HT-29 (cell line): ENCODE data around the gene SLC6A13. TPM values are rescaled to one million over a fixed set of nuclear protein-coding genes. Genes with fewer than 3 reads are reported as not detected.

Experiments used
- DNase-seq: peaks from one replicate; pipeline ENCODE4 v3.0.0-alpha.2; 2015; ENCODE audit warnings: low spot score
- total RNA-seq: library from RNA; depleted of rRNA; stranded (reverse); fragments of >200 nt; shearing (Covaris generic); gene quantifications from 2 replicates; pipeline ENCODE4 v1.2.3, GENCODE V29; 2014

SLC6A13 gene
- total RNA-seq, 1 experiment from 2014 or later: not detected

DNA sequence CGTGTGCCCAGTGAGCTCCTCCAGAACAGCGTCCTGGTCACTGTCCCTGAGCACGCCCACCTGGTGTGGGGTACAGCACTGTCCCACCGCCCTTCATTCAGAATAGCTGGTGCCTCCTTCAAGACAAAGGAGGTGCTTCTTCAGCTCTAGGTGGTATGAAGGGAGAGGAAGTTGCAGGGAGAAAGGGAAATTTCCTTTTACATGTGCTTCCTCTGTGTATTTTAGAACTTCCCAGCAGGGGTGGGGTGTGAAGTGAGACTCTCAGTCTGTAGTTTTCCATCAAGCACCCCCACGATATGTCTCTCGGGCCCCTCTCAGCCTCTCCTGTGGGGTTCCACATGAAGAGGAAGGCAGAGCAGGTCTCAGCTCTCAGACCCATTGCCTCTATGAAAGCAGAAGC lies 47.5 kb downstream of the SLC6A13 start:
- DNase-seq: no peak

DNA sequence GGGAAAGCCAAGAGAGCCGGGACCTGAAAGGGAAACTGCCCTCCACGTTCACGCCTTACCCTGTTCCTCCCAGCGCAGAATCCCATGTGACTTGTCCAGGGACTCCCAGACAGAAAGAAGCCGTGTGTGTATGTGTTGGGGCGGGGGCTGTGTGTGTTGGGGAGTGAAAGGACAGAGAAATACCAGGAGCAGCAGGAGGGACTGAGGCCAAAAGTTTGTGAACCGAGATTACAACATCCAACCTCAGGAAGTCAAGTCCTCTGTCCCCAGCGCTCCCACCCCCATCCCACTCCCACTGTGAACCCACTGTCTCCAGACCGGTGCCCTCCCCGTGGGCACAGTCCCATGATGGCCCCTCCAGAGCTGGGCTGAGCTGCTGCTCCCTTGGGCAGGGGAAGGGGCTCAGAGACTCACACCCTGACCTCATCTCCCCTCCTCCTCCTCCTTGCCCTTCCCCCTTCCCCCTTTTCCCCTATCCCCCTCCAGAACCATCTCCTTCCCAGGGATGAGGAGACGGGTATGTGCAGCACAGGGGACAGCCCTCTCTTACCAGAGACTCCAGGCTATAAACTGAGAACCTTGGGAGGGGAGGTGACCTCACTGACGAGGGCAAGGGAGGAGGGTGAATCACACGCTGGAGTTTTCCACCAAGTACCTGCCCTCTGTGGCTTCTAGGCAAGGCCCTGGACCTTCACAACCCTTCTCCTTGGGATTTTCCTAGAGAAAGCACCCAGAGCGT lies 48.5 kb downstream of the SLC6A13 start, which contains the start of gene SLC6A12:
Gene SLC6A12, minus strand, starts transcription at position 155 of the 739 bp plus-strand sequence. CDS start 4,171 bp downstream, outside the sequence.
- DNase-seq: no peak

DNA sequence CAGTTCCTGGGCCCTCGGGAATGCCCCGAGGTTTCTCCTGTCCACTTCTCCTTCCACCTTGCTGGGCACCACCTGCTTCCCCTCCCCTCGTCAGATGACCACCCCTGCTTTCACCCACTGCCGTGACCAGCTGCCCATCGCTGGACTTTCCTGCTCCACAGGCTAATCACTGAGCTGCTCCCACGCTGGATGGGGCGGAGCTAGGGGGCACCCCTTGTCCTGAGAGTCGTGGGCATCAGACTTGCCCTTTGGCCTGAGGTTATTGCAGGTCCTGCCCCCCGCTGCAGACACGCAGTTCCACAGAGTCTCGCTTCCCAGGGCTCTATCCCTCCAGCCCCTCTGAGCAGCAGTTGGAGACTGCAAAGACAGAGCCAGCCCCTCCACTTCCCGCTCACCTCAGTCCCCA lies 49.1 kb downstream of the SLC6A13 start:
- DNase-seq: no peak

DNA sequence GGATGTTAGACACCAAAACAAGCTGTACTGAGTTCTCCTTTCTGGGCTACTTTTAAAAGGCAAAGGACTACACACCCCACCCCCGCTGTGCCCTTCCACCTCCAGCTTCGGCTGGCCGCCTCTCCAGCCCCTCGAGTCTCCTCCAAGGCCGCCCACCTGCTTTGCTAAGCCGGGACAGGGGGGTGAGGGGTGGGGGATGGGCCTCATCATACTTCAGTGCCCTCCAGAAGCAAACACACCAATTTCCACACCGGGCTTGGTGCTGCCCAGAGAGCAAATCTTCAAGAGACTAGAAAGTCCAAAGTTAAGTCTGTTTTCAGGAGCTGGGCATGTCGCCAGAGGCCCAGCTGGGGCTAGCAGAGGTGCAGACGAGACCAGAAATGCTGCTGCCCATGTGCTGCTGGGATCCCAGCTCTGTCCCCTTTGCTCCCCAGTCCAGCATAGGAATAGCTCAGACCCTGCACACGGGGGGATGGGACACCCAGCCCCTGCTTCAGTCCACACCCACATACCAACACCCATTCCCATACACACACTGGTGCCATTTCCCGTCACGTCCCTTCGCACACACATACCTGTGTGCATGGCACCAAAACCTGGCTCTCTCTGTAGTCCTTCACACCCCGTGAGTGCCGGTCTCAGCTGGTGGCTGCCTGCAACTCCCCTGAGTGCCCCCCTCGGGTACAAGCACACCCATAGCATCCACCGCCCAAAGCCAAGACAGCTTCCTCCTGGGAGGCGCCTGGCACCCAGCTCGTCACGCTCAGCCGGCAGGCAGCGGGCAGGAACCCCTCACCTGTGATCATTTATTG lies 49.7 kb downstream of the SLC6A13 start:
- DNase-seq: peak; percentile 21

DNA sequence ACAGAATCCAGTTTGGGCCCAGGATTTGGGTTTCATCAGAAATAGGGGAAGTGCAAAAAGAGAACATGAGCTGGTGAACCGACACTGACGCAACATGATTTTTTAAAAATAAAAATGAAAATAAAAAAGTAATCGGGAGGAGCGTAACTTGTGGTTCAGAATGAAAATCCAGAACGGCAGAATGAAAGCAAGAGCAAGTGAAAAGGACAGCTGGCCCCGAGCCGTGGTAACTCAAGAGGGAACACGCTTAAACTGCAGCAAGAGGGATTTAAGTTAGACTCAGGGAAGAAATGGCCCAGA lies 50.3 kb downstream of the SLC6A13 start:
- no peak for DNase-seq

DNA sequence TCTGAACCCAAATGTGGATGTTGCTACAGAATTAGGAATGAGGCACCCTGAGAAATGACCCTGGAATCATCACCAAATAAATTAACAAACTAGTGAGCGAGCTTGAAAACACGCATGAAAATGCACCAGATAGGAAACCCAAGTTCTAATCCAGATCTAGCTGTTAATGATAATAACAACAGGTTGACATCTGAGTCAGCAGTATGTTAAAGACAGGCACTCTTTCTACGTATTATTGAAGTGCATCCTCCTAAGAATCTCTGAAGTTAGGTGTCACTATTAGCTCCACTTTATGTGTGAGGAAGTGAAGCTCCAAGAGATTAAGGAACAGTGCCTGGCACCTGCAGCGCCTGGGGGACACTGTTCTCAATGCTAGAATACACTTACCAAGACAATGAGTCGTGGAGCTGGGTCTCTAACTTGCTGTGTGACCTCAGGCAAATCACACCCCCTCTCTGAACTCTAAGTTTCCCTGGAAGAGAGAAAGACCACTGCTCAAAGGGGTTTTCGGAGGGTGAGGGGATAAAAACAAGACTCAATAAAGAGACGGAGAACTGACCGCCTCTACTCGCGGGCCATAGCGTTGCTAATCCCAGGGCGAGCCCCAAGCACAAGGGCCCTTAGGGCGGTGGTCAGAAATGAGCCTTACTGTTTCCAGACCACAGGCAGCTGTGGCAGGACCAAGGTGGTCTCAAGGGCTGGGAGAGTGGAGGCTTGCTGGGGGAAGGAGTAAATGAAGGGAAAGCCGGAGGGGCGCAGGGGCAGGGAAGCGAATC lies 50.8 kb downstream of the SLC6A13 start:
- DNase-seq: no peak

DNA sequence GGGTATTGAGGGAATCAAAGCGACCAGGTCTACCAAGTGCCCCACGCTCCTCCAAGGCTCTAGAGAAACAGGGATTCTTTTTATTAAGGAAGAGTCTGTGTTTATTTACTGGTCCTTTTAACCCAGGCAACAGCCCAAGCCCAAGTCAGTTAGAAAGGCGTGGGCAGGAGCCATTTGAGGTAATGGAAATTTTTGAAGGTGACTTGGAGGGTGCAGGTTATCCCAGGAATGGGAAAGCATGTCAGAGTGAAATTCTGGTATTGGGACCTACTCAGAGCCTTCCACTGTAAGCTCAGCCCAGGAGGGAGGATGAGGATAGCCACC lies 51.5 kb downstream of the SLC6A13 start:
- DNase-seq: no peak

DNA sequence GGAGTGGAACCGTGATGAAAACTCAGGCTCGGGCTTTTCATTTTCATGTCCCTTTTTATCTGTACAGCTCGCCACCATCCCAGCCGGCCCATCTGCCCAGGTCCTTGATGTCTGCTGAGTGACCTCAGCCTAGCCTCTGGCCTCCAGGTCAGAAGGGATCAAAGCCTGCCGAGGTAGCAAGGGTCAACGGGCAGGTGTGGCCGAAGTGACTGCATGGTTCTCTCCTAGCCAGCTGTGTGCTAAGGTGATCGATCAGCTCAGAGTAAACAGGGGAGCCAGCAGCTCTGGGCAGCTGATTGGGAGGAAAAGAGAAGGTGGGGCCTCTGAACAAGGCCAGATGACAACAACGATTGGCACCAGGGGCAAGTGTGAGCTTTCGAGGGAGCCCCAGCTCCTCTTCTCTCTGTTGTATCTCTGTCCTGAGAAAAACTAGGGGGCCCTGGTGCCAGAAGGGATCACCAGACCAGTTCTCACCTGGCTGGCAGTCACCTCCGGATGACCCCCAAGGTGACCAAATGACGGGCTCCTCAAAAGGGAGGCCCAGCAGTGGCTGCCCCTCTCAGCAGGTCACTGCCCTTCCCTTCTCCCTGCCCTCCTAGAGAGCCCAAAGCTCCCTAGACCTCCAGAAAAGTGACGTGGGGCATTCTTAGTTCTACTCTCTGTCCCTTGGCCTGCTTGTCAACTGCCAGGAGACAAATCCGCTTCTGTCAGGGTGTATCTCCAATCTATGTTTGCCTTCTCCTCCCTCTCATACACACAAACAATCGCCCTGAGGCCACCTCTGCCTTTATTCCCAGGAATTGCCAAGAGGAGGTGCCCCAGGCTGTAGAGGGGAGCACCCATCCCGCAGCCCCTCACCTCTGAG lies 52.1 kb downstream of the SLC6A13 start:
- no peak for DNase-seq

DNA sequence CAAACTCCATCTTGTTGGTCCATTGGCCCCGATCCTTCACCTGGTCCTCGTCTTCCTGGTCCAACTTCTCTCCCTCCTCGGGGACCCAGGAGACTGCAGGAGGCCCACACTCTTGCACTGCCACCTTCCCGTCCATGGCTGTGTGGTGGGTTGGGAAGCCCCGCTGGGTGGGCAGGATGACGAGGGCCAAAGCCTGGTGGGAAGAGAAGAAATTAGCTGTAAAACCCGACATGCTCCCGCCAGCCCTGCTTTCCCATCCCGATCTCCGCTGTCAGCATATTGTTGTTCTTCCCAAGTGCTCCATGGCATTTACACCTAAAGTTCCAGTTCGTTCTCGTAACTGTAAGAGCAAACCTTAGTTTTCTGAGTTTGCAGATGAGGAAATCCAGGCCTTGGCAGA lies 52.8 kb downstream of the SLC6A13 start:
- DNase-seq: no peak

DNA sequence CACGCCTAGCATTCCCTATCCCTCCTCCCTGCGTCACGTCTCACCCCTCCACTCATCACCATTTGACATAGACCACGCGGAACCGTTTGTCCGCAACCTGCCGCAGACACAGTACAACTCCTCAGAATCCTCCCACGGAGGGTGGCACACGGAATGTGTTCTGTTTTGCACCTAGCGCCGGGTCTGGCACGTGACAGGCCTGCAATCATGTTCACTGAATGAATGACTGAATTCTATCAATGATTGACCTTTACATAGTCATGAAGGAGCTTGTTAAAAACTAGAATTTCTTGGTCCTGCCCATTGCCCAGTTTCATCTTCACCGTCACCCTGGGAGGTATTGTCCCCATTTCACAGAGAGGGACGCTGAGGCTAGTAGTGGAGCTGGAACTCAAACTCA lies 53.4 kb downstream of the SLC6A13 start:
- no peak for DNase-seq

DNA sequence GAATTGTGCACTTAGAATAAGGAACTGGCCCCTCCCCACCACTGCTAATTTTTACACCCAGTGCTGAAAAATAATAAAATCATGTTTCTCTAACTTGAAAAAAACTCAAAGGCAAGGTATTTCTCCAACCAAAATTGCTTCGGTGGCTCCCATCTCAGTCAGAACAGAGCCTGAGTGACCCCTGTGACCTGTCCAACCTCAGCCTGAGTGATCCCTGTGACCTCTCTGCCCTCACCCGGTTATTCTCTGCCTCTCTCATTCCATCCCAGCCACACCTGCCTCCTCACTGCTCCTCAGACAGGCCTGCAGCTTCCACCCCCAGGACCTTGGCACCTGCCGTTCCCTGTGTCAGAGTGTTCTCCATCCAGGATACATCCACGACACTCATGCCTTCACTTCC lies 53.8 kb downstream of the SLC6A13 start:
- DNase-seq: no peak

DNA sequence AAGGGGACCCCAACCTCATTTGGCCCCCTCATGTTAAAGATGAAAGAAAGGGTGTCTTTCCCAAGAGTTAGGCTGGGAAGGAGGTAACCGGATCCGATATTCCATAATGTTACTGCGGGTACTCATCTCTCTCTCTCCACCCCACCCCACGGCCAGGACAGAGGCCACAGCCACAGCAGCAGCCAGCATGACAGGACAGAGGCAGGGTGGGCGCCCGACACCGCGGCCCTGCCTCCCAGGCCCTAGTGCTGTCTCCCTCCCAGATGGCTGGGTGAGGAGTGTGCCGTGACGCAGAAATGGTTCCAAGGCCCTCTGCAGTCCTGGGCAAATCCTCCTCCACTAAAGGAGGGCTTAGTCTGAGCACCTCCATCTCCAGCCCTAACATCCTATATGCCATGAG lies 54.8 kb downstream of the SLC6A13 start:
- no peak for DNase-seq

DNA sequence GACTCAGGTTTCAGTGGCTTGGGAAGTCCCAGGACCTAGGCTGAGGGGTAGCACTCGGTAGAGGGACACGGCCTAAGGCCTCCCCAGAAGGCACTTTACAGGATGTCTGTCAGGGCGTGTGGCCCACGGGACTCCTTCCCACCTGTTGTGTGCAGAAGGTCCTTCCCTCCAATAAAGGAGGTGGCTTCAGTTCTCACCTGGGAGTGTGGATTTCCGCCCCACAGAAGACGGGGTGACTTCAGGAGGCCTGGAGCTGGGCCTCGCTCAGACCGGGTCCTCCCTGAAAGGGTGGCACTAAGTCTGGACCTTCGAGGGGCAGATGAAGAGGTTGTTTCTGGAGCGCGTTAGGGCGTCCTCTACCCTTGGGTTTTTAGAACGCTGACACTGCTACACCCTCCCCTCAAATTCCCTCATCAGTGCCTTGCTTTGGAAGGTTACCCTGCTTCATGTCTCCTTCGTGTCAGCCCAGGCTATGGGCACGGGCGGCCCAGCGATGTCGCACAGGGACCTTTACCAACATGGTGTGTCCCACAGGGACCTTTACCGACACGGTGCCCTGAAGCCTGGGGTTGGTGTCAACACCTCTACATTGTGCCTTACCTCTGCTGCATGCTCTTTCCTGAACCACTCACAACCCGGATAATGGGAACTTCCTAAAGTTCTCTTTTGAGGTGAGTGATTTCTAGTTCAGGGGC lies 55.7 kb downstream of the SLC6A13 start:
- no peak for DNase-seq

DNA sequence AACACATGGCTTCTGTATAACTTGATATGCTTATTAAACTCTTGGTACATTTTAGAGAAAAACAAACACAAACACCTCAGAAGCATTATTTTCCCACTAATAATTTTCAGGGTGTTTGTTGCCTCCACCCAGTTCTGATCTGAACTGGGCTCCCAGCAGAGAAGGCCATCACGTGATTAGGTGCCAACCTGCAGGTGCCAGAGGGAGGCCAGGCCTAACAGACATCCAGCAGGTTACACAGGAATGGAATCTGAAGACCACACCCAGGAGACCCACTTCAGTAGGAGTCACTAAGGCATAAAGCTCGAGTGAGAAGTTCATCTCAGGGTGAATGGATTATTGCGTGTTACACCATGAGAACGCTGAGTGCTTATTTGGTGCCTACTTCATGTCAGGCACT lies 57.6 kb downstream of the SLC6A13 start:
- no peak for DNase-seq

DNA sequence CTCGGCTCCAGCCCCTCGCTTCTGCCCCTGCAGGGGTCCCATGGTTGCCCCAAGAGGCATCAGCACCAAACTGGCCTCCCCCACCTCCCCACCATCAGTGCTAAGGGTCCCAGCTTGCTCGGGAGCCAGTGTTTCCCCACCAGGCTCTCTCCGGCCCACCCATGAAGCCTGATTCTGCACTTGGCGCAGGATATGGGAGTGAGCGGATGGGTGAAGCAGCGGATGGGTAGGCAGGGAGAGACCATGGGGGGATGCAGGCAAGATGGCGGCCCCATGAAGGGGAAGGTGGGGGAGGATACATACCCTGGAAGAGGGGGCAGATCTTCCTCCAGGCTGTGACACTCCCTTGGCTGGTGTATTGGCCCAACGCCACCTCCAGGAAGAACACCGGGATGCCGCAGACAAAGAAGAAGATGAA lies 58.4 kb downstream of the SLC6A13 start:
- no peak for DNase-seq

DNA sequence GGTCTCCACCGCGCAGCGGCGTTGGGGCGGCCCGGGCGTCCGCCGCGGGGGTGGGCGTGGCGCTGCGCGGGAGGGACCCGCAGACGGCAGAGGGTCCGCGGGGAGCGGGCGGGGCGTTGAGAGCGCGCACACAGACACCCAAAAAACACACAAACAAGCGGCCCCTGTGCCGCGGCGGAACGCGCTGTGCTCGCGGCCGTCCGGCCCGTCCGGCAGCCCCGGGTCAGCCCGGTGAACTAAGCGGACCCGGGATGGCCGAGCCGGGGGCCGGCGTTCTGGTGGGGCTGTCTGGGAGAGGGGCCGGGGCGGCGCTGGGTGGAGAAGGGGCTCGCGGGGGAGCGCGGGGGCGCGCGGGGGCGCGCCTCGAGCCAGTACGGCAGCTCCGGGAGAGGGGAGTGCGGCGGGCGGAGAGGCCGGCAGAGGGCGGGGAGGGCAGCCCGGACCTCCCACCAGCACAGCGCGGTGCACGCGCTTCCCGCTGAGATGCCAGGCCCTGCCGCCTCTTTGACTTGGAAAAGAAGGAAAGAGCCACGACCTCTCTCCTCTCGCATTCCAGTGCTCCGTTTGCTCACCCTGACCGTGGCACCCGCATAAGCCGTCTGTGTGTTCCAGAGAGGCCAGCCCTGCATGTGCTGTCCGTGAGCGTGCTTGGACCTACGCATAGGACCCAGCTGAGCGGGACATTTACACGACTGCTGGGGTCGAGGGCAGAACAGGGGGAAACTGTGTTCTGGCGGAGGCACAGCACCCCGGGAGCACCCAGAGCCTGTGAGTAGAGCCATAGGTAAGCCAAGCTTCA lies 59.0 kb downstream of the SLC6A13 start:
- no peak for DNase-seq

DNA sequence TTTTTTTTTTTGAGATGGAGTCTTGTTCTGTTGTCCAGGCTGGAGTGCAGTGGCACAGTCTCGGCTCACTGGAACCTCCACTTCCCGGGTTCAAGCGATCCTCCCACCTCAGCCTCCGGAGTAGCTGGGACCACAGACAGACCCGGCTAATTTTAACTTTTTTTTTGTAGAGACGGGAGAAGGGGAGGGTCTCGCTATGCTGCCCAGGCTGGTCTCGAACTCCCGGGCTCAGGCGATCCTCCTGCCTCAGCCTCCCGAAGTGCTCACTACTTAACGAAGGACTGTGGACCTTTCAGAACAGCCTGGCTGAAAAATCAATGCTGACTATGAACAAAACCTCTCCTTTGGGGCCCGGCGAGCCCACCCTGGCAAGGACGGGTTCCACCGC lies 59.6 kb downstream of the SLC6A13 start:
- no peak for DNase-seq

DNA sequence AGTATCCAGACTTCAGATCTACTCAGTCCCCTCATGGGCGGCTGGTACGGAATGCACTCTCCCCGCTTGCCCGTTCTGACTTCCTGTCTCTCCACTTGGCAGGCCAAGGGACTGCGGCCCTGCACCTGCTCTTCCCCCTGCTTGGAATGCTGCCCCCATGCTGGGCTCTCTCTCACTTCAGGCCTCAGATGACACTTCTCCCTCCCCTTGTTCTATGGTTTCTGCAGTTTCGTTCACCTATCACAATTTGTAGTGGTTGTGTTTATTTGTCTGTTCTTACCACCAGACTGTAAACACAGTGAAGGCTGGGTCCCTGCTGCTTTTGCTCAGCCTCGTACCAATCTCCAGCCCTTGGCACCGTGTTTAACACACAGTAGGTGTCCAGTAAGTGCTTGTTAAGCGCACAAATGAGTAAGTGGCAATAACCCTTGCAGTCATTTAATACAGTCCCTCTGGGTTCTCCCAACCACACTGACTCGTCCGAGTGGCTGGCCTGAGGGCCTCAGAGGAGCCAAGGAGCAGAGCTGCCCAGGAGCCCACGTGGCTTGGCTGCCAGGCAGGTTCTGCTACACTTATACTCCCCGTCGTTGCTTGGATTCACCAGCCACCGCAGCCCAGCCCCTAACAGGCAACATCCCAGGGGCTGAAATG lies 60.4 kb downstream of the SLC6A13 start:
- DNase-seq: no peak

DNA sequence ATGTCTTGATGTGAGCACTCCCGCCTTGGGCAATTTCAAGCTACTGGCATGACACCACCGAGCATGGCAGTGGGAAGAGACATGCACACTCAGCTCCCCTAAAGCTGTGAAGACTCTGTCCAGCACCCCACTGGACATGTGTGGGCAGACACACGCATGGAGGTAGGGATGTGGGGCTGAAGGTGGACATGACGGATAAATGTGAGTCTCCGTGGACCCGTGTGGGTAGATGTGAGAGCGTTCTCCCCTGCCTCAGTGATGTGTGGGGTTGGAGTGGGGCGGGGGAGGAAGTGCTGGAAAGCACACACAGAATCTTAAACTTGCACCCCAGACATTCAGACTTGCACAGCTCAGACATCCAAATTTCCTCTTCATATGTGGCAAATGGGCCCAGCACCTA lies 61.3 kb downstream of the SLC6A13 start:
- DNase-seq: no peak

DNA sequence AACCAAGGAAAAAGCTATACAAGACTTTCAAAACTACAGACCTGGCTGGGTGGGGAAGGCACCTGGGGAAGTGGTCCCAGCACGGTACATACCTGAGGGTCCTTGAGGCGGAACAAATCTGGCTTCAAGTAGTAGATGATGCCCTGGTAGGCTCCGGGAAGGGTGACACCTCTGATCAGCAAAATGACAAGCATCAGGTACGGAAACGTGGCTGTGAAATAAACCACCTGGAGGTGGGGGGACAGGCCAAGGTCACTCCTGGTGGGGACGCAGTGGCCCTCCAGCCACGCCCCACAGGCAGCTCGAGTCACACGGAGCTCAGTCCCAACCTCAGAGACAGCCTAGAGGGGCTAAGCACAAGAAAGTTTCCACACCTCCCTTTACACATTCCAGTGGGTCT lies 63.9 kb downstream of the SLC6A13 start:
- no peak for DNase-seq
